HepG2 (cell line): ENCODE measurements around the gene FAM83E. TPM values are rescaled to one million over a fixed set of nuclear protein-coding genes. Genes with fewer than 3 reads are reported as not detected.

ENCODE experiments used
- CENPT ChIP-seq: sonication (generic); formaldehyde crosslinking; IDR thresholded peaks from 2 replicates; pipeline ENCODE4 v1.8.0; 2022; ENCODE audit warnings: low read depth, mild to moderate bottlenecking, moderate library complexity, missing genetic modification reagents
- CHD4 ChIP-seq: fragments of 200-600 bp; sonication (generic); IDR thresholded peaks from 2 replicates; pipeline ENCODE4 v1.7.0; 2017; ENCODE audit warnings: mild to moderate bottlenecking, low read length, borderline replicate concordance
- CREB1 ChIP-seq, 2 experiments: fragments of 450-650 bp in 1 of 2; IDR thresholded peaks; 2 replicates each; pipeline ENCODE4 v1.6.1; 2016 to 2017; ENCODE audit warnings: control low read depth in 1 of 2, mild to moderate bottlenecking in 1 of 2, missing compliant biosample characterization in 1 of 2, missing genetic modification characterization in 1 of 2
- HDAC1 ChIP-seq: sonication (generic); formaldehyde crosslinking; IDR thresholded peaks from 2 replicates; pipeline ENCODE4 v1.5.1; 2020; ENCODE audit warnings: mild to moderate bottlenecking, missing genetic modification reagents
- JUND ChIP-seq: sonication (generic); formaldehyde crosslinking; IDR thresholded peaks from 2 replicates; pipeline ENCODE4 v1.8.0; 2022; ENCODE audit warnings: mild to moderate bottlenecking, missing genetic modification reagents
- SIX1 ChIP-seq: sonication (generic); formaldehyde crosslinking; IDR thresholded peaks from 2 replicates; pipeline ENCODE4 v1.4.0; 2020; ENCODE audit warnings: missing genetic modification reagents, borderline replicate concordance
- SMYD3 ChIP-seq: sonication (generic); formaldehyde crosslinking; IDR thresholded peaks from 2 replicates; pipeline ENCODE4 v1.8.1; 2023; ENCODE audit warnings: mild to moderate bottlenecking, missing genetic modification reagents
- TFE3 ChIP-seq: IDR thresholded peaks from 2 replicates; pipeline ENCODE4 v1.6.1; 2016
- TP53 ChIP-seq: sonication (generic); formaldehyde crosslinking; conservative IDR thresholded peaks from 2 replicates; pipeline ENCODE4 v1.4.0; 2020; ENCODE audit warnings: missing genetic modification reagents
- ZBTB42 ChIP-seq: sonication (generic); formaldehyde crosslinking; IDR thresholded peaks from 2 replicates; pipeline ENCODE4 v1.5.0; 2020; ENCODE audit warnings: mild to moderate bottlenecking, missing genetic modification reagents
- ZKSCAN1 ChIP-seq: fragments of 150-350 bp; IDR thresholded peaks from 2 replicates; pipeline ENCODE4 v1.6.1; 2014; ENCODE audit warnings: low read length
- ZNF549 ChIP-seq: sonication (generic); formaldehyde crosslinking; IDR thresholded peaks from 2 replicates; pipeline ENCODE4 v1.5.0; 2020; ENCODE audit warnings: missing genetic modification reagents
- ZNF670 ChIP-seq: sonication (generic); formaldehyde crosslinking; IDR thresholded peaks from 2 replicates; pipeline ENCODE4 v1.8.0; 2022; ENCODE audit warnings: mild to moderate bottlenecking, missing genetic modification reagents, borderline replicate concordance
- ZNF740 ChIP-seq: sonication (generic); formaldehyde crosslinking; IDR thresholded peaks from 2 replicates; pipeline ENCODE4 v1.4.0; 2020; ENCODE audit warnings: missing genetic modification reagents
- polyA plus RNA-seq, 8 experiments: library from polyadenylated mRNA; depleted of rRNA in 3 of 8; stranded (reverse) in 7 of 8; unstranded in 1 of 8; fragments of >200 nt; fragmentation: Illumina TruSeq in 4 of 8; extraction: Trizol in 4 of 8; gene quantifications; 2 replicates each; pipeline versions ENCODE4 v1.2.1 to v1.2.3, GENCODE V29; 2011 to 2016; ENCODE audit warnings: low read depth in 4 of 8, missing spikeins in 1 of 8, mixed read lengths in 1 of 8; ENCODE audit not compliant: insufficient read depth in 1 of 8
- total RNA-seq, 5 experiments: library from RNA; depleted of rRNA; stranded (reverse); fragments of >200 nt; fragmentation: Illumina TruSeq; extraction: Trizol; gene quantifications; 2 replicates each; pipeline ENCODE4 v1.2.3, GENCODE V29; 2016; ENCODE audit warnings: low read depth in 1 of 5
- TF ChIP-seq, protein P1 (sequence below): IDR thresholded peaks from 2 replicates; pipeline ENCODE4 v1.6.1; 2016; ENCODE audit warnings: low read depth, borderline replicate concordance
- TF ChIP-seq, protein P2 (sequence below): IDR thresholded peaks from 2 replicates; pipeline ENCODE4 v1.6.1; 2016; ENCODE audit warnings: control low read depth
- TF ChIP-seq, protein P3 (sequence below): sonication (generic); formaldehyde crosslinking; IDR thresholded peaks from 2 replicates; pipeline ENCODE4 v1.8.0; 2023; ENCODE audit warnings: mild to moderate bottlenecking, missing genetic modification reagents
- TF ChIP-seq, protein P4 (sequence below): sonication (generic); formaldehyde crosslinking; IDR thresholded peaks from 2 replicates; pipeline ENCODE4 v1.4.0; 2020; ENCODE audit warnings: missing genetic modification reagents
- TF ChIP-seq, protein P5 (sequence below): sonication (generic); formaldehyde crosslinking; IDR thresholded peaks from 2 replicates; pipeline ENCODE4 v1.8.1; 2023; ENCODE audit warnings: mild to moderate bottlenecking, moderate library complexity, missing genetic modification reagents

The FAM83E gene
- total and polyA plus RNA-seq, 2 of the 13 experiments (the other 11 are each of a cell fraction or from before 2014, with no cell fraction given) = 0.18 to 0.60 TPM

DNA sequence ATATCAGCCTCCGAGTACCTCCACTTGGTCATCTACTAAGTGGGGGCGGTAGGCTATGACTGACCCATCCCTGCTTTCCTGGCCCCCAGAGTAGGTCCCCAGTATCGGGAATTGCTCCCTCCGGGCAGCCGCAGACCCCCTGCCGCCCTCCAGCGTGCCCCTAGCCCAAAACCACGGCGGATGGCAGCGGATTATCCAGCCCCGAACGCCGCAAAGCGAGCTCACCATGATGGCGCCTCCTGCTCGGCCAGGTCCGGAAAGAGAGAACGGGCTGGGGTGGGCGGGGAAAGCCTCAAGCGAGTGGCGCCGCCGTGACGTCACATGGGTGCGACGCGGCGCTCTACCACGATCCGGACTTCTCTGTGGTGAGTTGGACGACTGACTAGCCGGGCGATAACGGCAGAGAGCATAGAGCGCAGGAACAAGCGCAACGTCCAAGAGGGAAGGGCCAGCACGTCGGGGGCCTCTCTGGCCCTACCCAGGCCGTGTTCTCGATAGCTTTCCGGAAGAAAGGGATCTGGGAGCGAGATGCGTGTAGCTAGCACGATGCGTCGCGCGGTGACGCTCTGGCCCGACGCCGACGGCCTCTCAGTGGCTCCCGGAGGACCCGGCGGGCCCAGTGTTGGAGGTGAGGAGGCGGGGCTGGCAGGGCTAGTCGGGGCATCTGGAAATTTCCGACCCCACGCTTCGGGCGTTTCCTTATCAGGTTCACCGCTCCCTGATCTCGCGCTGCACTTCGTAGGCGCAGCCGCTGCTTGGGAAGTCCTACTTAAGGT is 4.2 kb upstream of the FAM83E start, which contains the start of the genes RPL18 and SPHK2 (continued):
- TF ChIP-seq TFE3 (CRISPR knock-in tag) = peak; percentile 55
- TF ChIP-seq, protein P1, sequence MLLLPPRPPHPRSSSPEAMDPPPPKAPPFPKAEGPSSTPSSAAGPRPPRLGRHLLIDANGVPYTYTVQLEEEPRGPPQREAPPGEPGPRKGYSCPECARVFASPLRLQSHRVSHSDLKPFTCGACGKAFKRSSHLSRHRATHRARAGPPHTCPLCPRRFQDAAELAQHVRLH (CRISPR knock-in tag) = peak; percentile 91
- no peak for TF ChIP-seq SMYD3 (CRISPR knock-in tag)
- TF ChIP-seq HDAC1 = peak; percentile 97
- TF ChIP-seq ZNF549 (CRISPR knock-in tag) = no peak
- no peak for TF ChIP-seq ZNF740 (CRISPR knock-in tag)
- TF ChIP-seq CENPT = 0 out of 2 replicates have a peak, but pooled peaks have one; percentile 47
- TF ChIP-seq, protein P2, sequence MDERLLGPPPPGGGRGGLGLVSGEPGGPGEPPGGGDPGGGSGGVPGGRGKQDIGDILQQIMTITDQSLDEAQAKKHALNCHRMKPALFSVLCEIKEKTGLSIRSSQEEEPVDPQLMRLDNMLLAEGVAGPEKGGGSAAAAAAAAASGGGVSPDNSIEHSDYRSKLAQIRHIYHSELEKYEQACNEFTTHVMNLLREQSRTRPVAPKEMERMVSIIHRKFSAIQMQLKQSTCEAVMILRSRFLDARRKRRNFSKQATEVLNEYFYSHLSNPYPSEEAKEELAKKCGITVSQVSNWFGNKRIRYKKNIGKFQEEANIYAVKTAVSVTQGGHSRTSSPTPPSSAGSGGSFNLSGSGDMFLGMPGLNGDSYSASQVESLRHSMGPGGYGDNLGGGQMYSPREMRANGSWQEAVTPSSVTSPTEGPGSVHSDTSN (CRISPR knock-in tag) = no peak
- TF ChIP-seq, protein P3, sequence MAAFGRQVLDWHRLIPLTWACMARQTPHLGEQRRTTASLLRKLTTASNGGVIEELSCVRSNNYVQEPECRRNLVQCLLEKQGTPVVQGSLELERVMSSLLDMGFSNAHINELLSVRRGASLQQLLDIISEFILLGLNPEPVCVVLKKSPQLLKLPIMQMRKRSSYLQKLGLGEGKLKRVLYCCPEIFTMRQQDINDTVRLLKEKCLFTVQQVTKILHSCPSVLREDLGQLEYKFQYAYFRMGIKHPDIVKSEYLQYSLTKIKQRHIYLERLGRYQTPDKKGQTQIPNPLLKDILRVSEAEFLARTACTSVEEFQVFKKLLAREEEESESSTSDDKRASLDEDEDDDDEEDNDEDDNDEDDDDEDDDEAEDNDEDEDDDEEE = no peak
- TF ChIP-seq CREB1 (IDR thresholded peaks at IDR 0.05) = peak; percentile 100
- peak; percentile 100 for TF ChIP-seq CREB1 (CRISPR knock-in tag; IDR thresholded peaks at IDR 0.05)
- peak; percentile 79; the same call in 1 of the 2 replicates for TF ChIP-seq ZNF670 (CRISPR knock-in tag)
- peak; percentile 83; the same call in 1 of the 2 replicates for TF ChIP-seq JUND (CRISPR knock-in tag)
- peak; percentile 89 for TF ChIP-seq ZBTB42 (CRISPR knock-in tag)
- TF ChIP-seq, protein P4, sequence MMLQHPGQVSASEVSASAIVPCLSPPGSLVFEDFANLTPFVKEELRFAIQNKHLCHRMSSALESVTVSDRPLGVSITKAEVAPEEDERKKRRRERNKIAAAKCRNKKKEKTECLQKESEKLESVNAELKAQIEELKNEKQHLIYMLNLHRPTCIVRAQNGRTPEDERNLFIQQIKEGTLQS = peak; percentile 78; the same call in 1 of the 2 replicates
- TF ChIP-seq, protein P5, sequence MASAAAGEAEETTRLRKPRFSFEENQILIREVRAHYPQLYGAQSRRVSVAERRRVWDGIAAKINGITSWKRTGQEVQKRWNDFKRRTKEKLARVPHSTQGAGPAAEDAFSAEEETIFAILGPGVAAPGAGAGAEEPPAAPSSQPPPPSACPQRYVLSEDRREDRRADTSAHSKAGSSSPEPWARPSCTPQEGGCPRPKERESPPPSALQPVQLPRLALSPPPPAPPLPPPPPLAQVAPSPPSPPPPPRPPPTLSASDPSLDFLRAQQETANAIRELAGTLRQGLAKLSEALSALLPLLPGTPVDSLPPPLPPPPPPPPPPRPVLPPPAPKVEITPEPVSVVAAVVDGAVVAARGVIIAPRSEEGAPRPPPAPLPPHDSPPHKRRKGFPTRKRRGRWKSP = peak; percentile 94
- TF ChIP-seq ZKSCAN1 = 0 out of 2 replicates have a peak, but pooled peaks have one; percentile 49
- TF ChIP-seq SIX1 (CRISPR knock-in tag) = no peak
- no peak for TF ChIP-seq CHD4
- no peak; the same call in 1 of the 2 replicates for TF ChIP-seq TP53 (CRISPR knock-in tag)
